AG08396 (cell line): ENCODE data around the gene PEX10.

Experiments
- DNase-seq: peaks from one replicate; pipeline ENCODE4 v3.0.0; 2012; ENCODE audit warnings: low spot score, mixed read lengths

Gene PEX10

GRCh38 chr1:2375246-2375922 is 37.0 kb downstream of the PEX10 start:
- no peak for DNase-seq

DNA sequence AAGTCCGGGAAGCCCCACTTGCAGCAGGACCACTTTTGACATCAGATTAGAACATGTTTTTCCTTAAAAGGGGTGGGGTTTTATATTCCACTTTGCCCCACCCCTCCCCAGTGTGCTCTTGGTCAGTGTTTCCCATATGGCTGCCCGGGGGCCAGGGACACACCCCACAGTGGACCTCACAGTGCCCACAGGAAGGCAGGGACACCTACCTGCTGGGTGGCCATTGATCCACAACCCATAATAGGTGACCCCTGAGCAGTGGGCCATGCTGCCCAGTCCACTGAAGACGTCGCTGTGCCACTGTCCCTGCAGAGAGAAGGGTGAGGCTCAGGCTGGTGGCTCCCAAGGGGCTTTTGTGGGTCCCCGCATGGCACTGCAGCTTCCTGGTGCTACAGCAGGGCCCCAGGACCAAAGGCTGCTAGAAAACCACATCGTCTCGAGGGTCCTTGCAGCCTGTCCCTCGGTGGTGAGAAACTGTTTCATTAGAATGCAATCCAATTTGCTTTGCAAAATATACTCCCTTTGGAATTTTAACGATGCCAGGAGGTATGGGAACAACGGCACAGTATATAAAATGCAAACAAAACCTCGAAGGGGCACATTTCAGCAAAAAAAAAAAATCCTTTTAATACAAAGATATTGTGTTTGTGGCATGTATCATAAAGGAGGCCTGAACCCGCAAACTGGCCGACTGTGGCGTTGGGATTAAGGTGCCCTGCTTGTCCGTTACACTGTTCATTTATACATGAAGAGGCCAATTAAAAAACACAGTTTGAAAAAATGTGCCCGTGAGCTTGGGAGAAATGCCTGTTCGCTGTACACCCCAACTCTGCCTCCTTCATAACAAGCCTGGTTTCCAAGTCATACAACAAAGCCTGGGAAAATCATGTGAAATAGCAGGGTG is 37.9 kb downstream of the PEX10 start:
- no peak for DNase-seq

DNA sequence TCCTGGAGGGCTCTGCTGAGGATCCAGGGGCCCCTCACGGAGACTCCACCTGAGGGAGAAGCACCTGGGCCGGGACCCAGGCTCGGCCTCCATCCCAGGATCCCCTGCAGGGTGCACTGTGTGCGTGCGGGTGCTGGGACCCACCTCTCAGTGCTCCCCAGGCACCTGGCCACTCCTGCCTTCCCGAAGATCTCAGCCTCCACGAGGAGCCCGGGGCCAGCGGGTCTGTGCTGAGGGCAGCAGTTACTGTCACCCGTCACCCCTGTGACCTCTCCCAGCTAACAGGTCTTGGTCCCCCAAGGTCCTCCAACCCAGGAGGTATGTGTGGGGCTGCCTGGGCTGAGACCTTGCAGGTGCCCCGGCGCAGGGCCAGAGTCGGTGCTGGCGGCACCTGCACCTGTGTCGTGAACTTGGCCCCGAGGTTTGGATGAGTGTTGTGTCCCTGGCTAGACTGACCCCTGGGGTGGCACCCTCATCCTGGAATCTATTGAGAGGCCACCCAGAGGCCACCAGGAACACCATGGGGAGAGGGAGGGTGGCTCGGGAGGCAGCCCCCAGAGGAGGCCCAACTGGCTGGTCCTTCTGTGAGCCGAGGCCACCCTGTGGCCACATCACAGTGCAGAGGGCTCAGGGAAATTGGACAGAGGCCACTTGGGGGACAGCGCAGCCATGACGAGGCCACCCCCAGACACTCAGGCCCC is 38.7 kb downstream of the PEX10 start:
- DNase-seq: no peak

DNA sequence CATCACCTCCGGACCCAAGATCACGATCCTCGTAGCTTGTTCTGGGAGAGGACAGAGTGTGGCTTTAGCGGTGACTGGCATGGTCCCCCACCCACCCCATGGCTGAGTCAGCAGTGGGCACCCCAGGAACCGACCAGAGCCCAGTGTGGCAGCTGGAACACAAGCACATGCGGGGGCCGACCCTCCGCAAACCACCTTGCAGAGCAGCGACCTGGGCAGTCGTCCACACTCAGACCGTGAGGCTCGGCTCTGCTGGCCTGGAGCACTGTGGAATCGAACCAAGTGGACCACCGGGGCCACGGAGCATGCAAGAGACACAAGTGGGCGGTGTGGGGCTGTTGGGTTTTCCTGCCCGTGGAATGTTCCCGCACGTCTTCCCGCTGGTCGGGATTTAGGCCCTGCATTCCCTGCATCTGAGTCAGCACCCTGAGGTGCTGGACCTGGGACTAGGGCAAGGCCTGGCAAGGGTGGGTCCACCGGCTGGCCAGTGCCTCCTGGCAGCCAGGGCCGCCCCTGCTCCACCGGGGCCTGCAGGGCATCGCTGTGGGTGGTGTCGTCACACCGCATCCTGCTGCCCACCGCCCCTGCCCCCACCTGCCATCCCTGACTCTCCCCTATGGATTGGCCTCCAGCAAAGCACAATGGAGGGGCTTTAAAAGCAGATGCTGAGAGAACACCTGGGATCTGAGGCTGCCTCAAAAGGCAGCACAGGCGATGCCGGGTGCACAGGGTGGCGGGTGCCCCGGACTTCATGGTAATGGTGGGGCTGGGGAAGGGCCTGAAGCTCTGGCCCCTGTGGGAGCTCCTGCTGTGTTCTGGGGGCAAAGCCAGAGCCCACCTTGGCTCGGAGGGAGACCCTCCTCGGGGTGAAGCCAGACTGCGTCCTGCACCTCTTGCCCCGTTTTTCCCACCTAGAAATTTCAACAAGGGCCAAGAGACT is 39.5 kb downstream of the PEX10 start:
- DNase-seq: no peak

DNA sequence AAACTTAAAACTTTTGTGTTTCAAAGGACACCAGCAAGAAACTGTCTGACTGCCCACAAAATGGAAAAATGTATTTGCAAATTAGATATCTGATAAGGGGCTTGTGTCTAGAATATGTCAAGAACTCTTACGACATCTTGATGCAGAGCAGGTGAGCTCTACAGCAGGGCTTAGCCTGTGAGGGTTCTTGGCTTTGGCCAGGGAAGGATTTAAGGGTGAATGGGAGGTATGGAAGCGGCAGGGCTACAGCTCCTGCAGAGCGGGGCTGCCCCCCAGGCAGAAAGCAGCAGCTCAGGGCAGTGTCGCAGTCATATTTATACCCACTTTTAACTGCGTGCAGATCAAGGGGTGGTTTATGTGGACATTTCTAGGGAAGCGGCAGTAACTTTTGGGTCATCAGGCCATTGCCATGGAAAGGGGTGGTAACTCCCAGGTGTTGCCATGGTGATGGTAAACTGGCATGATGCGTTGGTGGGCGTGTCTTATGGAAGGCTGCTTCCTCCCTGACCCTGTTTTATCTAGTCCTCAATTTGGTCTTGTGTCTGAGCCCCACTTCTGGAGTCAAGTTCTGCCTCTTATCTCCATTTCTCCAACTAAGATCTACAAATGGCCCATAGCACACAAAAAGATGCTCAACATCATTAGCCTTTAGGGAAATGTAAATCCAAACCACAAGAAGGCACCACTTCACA is 44.2 kb downstream of the PEX10 start:
- no peak for DNase-seq

- no peak for DNase-seq
Measured at GRCh38 chr1:2363847-2364513, 48.4 kb downstream of the PEX10 start.

DNA sequence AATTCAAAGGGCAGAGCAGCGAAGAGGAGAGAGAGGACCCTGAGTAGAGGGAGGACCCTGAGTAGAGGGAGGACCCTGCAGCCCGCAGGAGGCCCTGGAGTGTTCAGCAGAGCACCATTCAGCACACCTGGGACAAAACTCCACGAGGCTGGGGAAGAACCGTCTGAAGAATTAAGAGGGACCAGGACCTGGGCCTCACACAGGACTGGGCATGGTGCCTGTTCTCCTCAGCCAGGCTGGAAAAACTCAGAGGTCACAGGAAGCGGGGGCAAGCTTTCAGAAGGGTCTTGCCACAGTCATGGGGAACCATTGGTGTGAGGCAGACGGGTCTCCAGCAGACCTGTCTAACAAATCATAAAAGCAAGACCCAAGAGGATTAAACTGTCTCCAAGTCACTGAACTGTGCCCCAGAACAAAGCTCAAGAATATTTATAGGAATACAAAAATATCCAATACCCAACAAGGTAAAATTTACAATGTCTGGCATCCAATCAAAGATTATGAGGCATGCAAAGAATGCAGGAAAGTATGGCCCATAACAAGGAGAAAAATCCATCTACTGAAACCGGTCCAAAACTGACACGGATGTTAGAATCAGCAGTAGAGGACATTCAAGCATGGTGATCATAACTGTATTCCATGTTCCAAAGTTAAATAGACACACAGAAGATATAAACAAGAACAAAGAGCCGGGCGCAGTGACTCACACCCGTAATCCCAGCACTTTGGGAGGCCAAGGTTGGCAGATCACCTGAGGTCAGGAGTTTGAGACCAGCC is 51.6 kb downstream of the PEX10 start:
- no peak for DNase-seq

DNA sequence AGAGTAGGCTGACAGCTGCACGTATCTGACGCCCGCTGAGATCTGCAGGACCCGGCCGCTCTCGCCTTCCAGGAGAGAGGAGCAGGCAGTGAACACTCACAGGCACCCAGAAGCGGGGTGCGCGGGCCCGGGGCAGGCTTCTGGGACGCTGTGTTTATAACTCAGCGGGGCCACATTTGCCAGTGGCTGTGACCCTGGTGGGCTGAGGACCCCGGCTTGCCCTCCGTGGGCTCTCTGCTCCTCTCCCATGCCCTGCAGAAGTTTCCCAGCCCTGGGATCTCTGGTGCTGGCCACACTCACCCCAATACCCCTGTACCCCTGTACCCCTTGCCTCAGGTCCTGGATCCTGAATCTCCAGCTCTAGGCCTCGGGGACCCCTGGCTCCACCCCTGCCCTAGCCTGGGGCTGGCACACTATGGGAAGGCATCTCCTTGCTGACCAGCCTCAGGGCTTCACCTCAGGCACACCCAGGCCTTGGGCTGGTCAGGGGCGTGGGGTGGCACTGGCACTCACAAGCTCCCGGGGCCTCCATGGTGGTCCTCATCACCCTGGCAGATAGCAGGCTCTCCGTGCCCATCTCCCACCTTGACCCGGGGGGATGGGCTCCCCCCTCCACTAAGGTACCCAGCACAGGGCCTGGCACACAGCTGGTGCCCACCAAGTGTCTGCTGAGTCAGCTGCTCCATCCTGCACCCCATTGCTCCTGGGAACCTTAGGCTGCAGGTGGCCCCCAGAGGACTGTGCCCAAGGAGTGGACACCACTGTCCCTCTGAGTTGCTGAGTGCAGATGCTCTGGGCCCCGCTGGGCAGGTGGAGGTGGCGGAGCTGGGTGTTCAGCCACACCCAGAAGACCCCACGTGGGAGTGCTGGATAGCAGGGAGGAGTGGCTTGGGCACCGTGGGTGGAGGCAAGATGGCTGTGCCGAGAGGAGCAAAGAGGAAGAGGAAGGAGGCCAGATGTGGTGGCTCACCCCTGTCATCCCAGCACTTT is 53.4 kb downstream of the PEX10 start:
- no peak for DNase-seq

GRCh38 chr1:2358072-2358471 is 54.3 kb downstream of the PEX10 start:
- DNase-seq: no peak

DNA sequence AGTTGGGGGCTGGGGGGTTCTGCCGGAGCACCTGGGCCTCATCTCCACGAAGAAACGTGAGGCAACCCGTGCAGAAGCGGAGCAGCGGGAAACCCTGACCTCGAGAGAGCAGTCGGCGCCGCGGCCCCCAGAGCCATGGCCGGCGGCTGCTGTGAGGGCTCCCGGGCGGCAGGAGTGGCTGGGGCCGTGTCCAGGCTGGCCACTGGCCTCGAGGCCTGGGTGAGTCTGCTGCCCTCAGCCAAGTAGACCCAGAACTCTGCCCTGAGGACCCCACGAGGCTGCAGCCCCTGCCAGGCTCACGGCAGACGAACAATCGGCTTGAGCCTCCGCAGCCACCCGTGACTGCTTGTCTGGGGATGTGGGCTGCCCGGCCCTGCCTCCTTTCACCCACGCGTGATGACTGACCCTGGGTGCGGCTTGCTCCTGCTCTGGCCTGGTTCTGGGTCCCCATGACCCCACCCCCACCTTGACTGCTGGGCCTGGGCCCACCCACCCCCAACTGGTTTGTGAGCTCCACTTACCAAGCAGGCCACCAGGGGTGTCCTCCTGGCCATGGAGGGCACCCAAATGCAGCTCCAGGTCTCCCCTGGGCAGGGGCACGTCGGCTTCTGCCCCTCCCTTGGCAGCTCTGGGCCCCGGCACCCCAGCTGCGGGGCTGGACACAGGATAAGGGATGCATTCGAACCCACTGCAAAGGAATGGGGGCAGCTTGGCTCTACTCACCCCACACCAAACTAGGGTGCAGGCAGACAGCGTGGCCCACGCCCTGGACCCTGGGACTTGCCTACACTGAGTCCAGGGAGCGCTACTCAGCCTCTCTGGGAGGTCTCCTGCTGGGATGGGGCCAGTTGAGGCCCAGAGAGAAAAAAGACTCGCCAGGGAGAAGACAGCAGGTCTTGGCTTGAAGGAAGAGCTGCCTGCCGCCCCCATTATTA is 55.2 kb downstream of the PEX10 start:
- no peak for DNase-seq

DNA sequence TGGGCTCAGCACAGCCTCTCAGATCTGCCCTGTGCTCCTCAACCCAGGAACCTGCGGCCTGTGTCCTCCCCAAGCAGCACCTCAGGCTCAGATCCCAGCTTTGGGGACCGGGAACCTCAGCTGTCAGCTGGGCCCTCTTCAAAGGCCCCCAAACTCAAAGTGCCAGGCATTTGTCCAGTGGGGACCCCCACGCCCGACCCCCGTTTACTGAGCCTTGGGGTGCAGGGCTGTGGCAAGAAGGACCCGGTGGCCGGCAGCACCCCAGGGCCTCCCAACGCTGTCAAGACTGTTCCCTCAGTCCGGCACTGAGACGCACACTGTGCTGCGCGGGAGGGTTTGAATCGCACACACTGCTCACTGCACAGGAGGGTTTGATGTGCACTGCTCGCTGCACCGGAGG is 56.0 kb downstream of the PEX10 start:
- no peak for DNase-seq

- DNase-seq: no peak
Measured at GRCh38 chr1:2355373-2356261, 56.7 kb downstream of the PEX10 start.

- no peak for DNase-seq
Measured at GRCh38 chr1:2354511-2355372, 57.6 kb downstream of the PEX10 start.
